HepG2 (cell line): ENCODE measurements around the gene GRK5. TPM values are rescaled to one million over a fixed set of nuclear protein-coding genes. Genes with fewer than 3 reads are reported as not detected.
A peak's percentile ranks its signal among the peaks of the same experiment; 100 is the strongest.

Experiments
- ATAC-seq: fragments of 200-7000 bp; cut with Tn5 transposase; 3 replicates; pipeline ENCODE4 v1.9.1; 2020; ENCODE audit warnings: mild to moderate bottlenecking, moderate library complexity
- BruUV-seq: library from RNA; stranded (reverse); fragments of 400-500 nt; replicated peaks from 2 replicates; lab custom pipeline; 2021; lab: Mats Ljungman, UMichigan
- CTCF ChIA-PET: fragments of 300-600 bp; formaldehyde crosslinking; extraction: SDS; loops from one replicate; lab custom pipeline; 2021; ENCODE audit warnings: low total read pairs, inconsistent platforms, low intra/inter-chr PET ratio; lab: Yijun Ruan, JAX
- POLR2A ChIA-PET: fragments of 350-600 bp; sonication (Branson Sonifier 250); formaldehyde crosslinking; loops from one replicate; lab custom pipeline; 2020; ENCODE audit warnings: antibody characterized with exemption, inconsistent platforms; lab: Yijun Ruan, JAX
- DNase-seq: peaks from one replicate; pipeline ENCODE4 v3.0.0-alpha.2; 2015; ENCODE audit warnings: low spot score
- FAIRE-seq: peaks from 3 replicates; lab custom pipeline; 2011; peaks lifted over from hg19 to GRCh38; lab: Jason Lieb, UNC
- H2AFZ ChIP-seq: one replicate; pipeline ENCODE4 v1.6.1; 2011; ENCODE audit warnings: low read length, inconsistent platforms
- H3K27ac ChIP-seq: fragments of 300-600 bp; 3 replicates; pipeline ENCODE4 v1.8.0; 2011; ENCODE audit warnings: mixed run types, mild to moderate bottlenecking, mixed read lengths, low read length, inconsistent platforms; ENCODE audit not compliant: insufficient read depth; ENCODE audit errors: extremely low read length
- H3K27me3 ChIP-seq, 2 experiments: fragments of 200-600 bp in 1 of 2; 2 replicates in 1 of 2; 3 replicates in 1 of 2; pipeline versions ENCODE4 v1.6.0 to v1.8.0; 2011; ENCODE audit warnings: low read length in 2 of 2, mild to moderate bottlenecking in 2 of 2, moderate library complexity in 2 of 2, inconsistent platforms in 1 of 2; ENCODE audit not compliant: insufficient read depth in 2 of 2, control insufficient read depth in 1 of 2
- H3K36me3 ChIP-seq, 2 experiments: fragments of 200-600 bp in 1 of 2; replicated peaks in 1 of 2; 2 replicates in 1 of 2; 3 replicates in 1 of 2; pipeline versions ENCODE4 v1.5.1 to v1.8.0; 2011; ENCODE audit warnings: low read length in 2 of 2, inconsistent platforms in 1 of 2; ENCODE audit not compliant: insufficient read depth in 2 of 2, control insufficient read depth in 1 of 2
- H3K4me1 ChIP-seq: 2 replicates; pipeline ENCODE4 v1.5.1; 2012; ENCODE audit warnings: low read length, inconsistent platforms; ENCODE audit not compliant: insufficient read depth
- H3K4me2 ChIP-seq: 2 replicates; pipeline ENCODE4 v1.6.0; 2011; ENCODE audit warnings: low read depth, low read length, inconsistent platforms
- H3K4me3 ChIP-seq, 3 experiments: fragments of 200-600 bp in 1 of 3; sonication (generic), shearing (Covaris generic) in 1 of 3; replicated peaks in 1 of 3; 2 replicates each; pipeline ENCODE4 v1.5.1; 2011 to 2016; ENCODE audit warnings: low read length in 3 of 3, inconsistent platforms in 2 of 3, low read depth in 2 of 3, mild to moderate bottlenecking in 2 of 3, control low read depth in 1 of 3, mixed read lengths in 1 of 3; ENCODE audit not compliant: insufficient read depth in 1 of 3
- H3K79me2 ChIP-seq: one replicate; pipeline ENCODE4 v1.6.1; 2011; ENCODE audit warnings: low read length, inconsistent platforms; ENCODE audit not compliant: insufficient read depth
- H3K9ac ChIP-seq: 2 replicates; pipeline ENCODE4 v1.6.0; 2011; ENCODE audit warnings: mild to moderate bottlenecking, low read depth, low read length, inconsistent platforms; ENCODE audit not compliant: insufficient read depth
- H3K9me3 ChIP-seq: 2 replicates; pipeline ENCODE4 v1.5.1; 2012; ENCODE audit warnings: mild to moderate bottlenecking, low read length
- H4K20me1 ChIP-seq: 2 replicates; pipeline ENCODE4 v1.6.0; 2011; ENCODE audit warnings: inconsistent platforms, mild to moderate bottlenecking, low read length, moderate library complexity; ENCODE audit not compliant: insufficient read depth
- AGO1 ChIP-seq: fragments of 200-400 bp; formaldehyde crosslinking; IDR thresholded peaks from 2 replicates; pipeline ENCODE4 v1.6.1; 2017; ENCODE audit warnings: mild to moderate bottlenecking, low read depth, low read length, moderate library complexity; ENCODE audit not compliant: poor library complexity, severe bottlenecking
- AKAP8 ChIP-seq: sonication (generic); formaldehyde crosslinking; IDR thresholded peaks from 2 replicates; pipeline ENCODE4 v1.5.1; 2020; ENCODE audit warnings: mild to moderate bottlenecking, missing genetic modification reagents
- HMGA1 ChIP-seq: sonication (generic); formaldehyde crosslinking; conservative IDR thresholded peaks from 2 replicates; pipeline ENCODE4 v1.4.0; 2020; ENCODE audit warnings: missing genetic modification reagents
- HNF4G ChIP-seq, 2 experiments: sonication (generic) in 1 of 2; formaldehyde crosslinking in 1 of 2; IDR thresholded peaks; 2 replicates each; pipeline versions ENCODE4 v1.4.0 to v1.6.1; 2011 to 2020; ENCODE audit warnings: borderline replicate concordance in 2 of 2, low read depth in 2 of 2, mild to moderate bottlenecking in 2 of 2, low read length in 1 of 2, missing genetic modification reagents in 1 of 2, moderate library complexity in 1 of 2
- RAD21 ChIP-seq: fragments of 450-650 bp; formaldehyde crosslinking; IDR thresholded peaks from 2 replicates; pipeline ENCODE4 v1.5.0; 2020; ENCODE audit warnings: mild to moderate bottlenecking
- ZBTB21 ChIP-seq: sonication (generic); formaldehyde crosslinking; IDR thresholded peaks from 2 replicates; pipeline ENCODE4 v1.4.0; 2020; ENCODE audit warnings: missing genetic modification reagents
- ZC3H4 ChIP-seq: sonication (generic); formaldehyde crosslinking; IDR thresholded peaks from 2 replicates; pipeline ENCODE4 v1.4.0; 2020; ENCODE audit warnings: missing genetic modification reagents, borderline replicate concordance
- ZNF207 ChIP-seq: fragments of 450-650 bp; IDR thresholded peaks from 2 replicates; pipeline ENCODE4 v1.6.1; 2016; ENCODE audit warnings: antibody characterized with exemption, borderline replicate concordance
- ZNF234 ChIP-seq: sonication (generic); formaldehyde crosslinking; conservative IDR thresholded peaks from 2 replicates; pipeline ENCODE4 v1.5.1; 2020; ENCODE audit warnings: mild to moderate bottlenecking, missing genetic modification reagents
- ZNF263 ChIP-seq: sonication (generic); formaldehyde crosslinking; IDR thresholded peaks from 2 replicates; pipeline ENCODE4 v1.4.0; 2020; ENCODE audit warnings: missing genetic modification reagents
- ZNF296 ChIP-seq: sonication (generic); formaldehyde crosslinking; conservative IDR thresholded peaks from 2 replicates; pipeline ENCODE4 v1.5.0; 2020; ENCODE audit warnings: mild to moderate bottlenecking, missing genetic modification reagents
- ZNF777 ChIP-seq: sonication (generic); formaldehyde crosslinking; IDR thresholded peaks from 2 replicates; pipeline ENCODE4 v1.4.0; 2020; ENCODE audit warnings: missing genetic modification reagents
- ZSCAN21 ChIP-seq: sonication (generic); formaldehyde crosslinking; IDR thresholded peaks from 2 replicates; pipeline ENCODE4 v1.8.0; 2022; ENCODE audit warnings: mild to moderate bottlenecking, missing genetic modification reagents, moderate library complexity, borderline replicate concordance
- WGBS: methylation state at CpG from one replicate; pipeline ENCODE4 v1.1.6; 2017; ENCODE audit warnings: low lambda C conversion rate; 5-methylcytosine and 5-hydroxymethylcytosine counted together
- in situ Hi-C: cut with HindIII; loops from 2 replicates; pipeline ENCODE4 v1.10.0; 2017; ENCODE audit warnings: low pct_unique_long_range_greater_than_20kb; ENCODE audit not compliant: extremely low pct_ligation_motif_present
- intact Hi-C: fragments of 100-400 bp; cut with micrococcal nuclease; formaldehyde crosslinking; loops from one replicate; pipeline ENCODE4 v1.10.0; 2022; ENCODE audit not compliant: unreplicated experiment
- polyA plus RNA-seq, 8 experiments: library from polyadenylated mRNA; depleted of rRNA in 3 of 8; stranded (reverse) in 7 of 8; unstranded in 1 of 8; fragments of >200 nt; fragmentation: Illumina TruSeq in 4 of 8; extraction: Trizol in 4 of 8; gene quantifications; 2 replicates each; pipeline versions ENCODE4 v1.2.1 to v1.2.3, GENCODE V29; 2011 to 2016; ENCODE audit warnings: low read depth in 4 of 8, missing spikeins in 1 of 8, mixed read lengths in 1 of 8; ENCODE audit not compliant: insufficient read depth in 1 of 8
- total RNA-seq, 5 experiments: library from RNA; depleted of rRNA; stranded (reverse); fragments of >200 nt; fragmentation: Illumina TruSeq; extraction: Trizol; gene quantifications; 2 replicates each; pipeline ENCODE4 v1.2.3, GENCODE V29; 2016; ENCODE audit warnings: low read depth in 1 of 5
- TF ChIP-seq, protein P1 (sequence below): sonication (generic); formaldehyde crosslinking; IDR thresholded peaks from 2 replicates; pipeline ENCODE4 v1.4.0; 2020; ENCODE audit warnings: mild to moderate bottlenecking, missing genetic modification reagents
- TF ChIP-seq, protein P2 (sequence below), 2 experiments: sonication (generic) in 1 of 2; formaldehyde crosslinking in 1 of 2; IDR thresholded peaks; 2 replicates each; pipeline versions ENCODE4 v1.4.0 to v1.6.1; 2016 to 2020; ENCODE audit warnings: borderline replicate concordance in 1 of 2, low read depth in 1 of 2, mild to moderate bottlenecking in 1 of 2, missing genetic modification reagents in 1 of 2
- TF ChIP-seq, protein P3 (sequence below): sonication (generic); formaldehyde crosslinking; IDR thresholded peaks from 2 replicates; pipeline ENCODE4 v1.8.1; 2023; ENCODE audit warnings: missing genetic modification reagents, mild to moderate bottlenecking, borderline replicate concordance

GRK5 gene
- total and polyA plus RNA-seq, 2 of the 13 experiments (the other 11 are each of a cell fraction or from before 2014, with no cell fraction given) = 10.4 to 12.6 TPM

DNA sequence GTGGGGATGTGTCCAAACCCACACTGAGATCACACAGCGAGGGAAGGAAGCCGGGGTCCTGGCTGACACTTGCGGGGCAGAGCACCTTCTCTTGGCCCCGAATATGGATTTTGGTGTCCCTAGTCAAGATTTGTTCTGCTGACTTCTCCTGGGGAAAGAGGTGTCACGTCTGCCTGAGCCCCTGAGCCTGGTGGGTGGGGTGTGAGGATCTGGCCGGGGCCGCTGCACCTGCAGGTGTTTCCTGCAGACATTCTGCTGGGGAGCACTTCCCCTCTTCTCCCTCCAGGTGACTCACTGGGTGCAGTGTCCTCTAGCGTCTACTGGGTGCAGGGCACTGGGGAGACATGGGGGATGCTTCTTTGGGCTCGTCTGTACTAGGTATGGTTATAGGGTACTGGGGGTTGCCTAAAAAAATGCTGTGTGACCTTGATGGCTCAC lies 99.2 kb downstream of the GRK5 start:
- intact Hi-C loops = no loop called here
- Histone ChIP-seq H2AFZ (no peak overlapping the region), H3K4me3 (no peak overlapping the region), H3K9me3 (no peaks in the 10 kb centered on the region), H3K27me3 (no peaks in the 10 kb centered on the region), H3K9ac (no peak overlapping the region), H3K4me2 (no peak overlapping the region), H3K27ac (no peak overlapping the region), H3K4me1 (peaks cover 54% of the 10 kb centered on the region), H4K20me1 (no peaks in the 10 kb centered on the region), H3K79me2 (peaks cover 7% of the 10 kb centered on the region), H3K36me3 (no peaks in the 10 kb centered on the region)
- ChIA-PET POLR2A (interaction anchor here (1.6 kb wide), 1 partner anchor 35 kb away, joined by 3 read pairs; no protein-coding TSS in a partner anchor), CTCF (no interaction called here)
- BruUV-seq = no TSS peak
- 95% methylated on average over 6 of the region's 9 CpGs for WGBS
- DNase-seq (no peak), ATAC-seq (no peak; the same call in 2 of the 3 replicates), FAIRE-seq (no peak)
- in situ Hi-C loops = no loop called here
- TF ChIP-seq AGO1 (no peak), ZC3H4 (CRISPR knock-in tag) (no peak), ZNF263 (CRISPR knock-in tag) (peak; percentile 82), ZSCAN21 (CRISPR knock-in tag) (no peak), RAD21 (CRISPR knock-in tag) (no peak), AKAP8 (CRISPR knock-in tag) (no peak), HNF4G (IDR thresholded peaks at IDR 0.05; ENCODE audit: borderline replicate concordance, low read depth, low read length) (no peak), HNF4G (CRISPR knock-in tag; IDR thresholded peaks at IDR 0.05; ENCODE audit: borderline replicate concordance, low read depth) (no peak), HMGA1 (CRISPR knock-in tag) (no peak), ZNF234 (no peak), ZNF296 (no peak), ZNF777 (CRISPR knock-in tag) (no peak), ZNF207 (no peak), ZBTB21 (CRISPR knock-in tag) (no peak)
- TF ChIP-seq, protein P1, sequence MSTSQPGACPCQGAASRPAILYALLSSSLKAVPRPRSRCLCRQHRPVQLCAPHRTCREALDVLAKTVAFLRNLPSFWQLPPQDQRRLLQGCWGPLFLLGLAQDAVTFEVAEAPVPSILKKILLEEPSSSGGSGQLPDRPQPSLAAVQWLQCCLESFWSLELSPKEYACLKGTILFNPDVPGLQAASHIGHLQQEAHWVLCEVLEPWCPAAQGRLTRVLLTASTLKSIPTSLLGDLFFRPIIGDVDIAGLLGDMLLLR (CRISPR knock-in tag) = no peak
- TF ChIP-seq, protein P2, sequence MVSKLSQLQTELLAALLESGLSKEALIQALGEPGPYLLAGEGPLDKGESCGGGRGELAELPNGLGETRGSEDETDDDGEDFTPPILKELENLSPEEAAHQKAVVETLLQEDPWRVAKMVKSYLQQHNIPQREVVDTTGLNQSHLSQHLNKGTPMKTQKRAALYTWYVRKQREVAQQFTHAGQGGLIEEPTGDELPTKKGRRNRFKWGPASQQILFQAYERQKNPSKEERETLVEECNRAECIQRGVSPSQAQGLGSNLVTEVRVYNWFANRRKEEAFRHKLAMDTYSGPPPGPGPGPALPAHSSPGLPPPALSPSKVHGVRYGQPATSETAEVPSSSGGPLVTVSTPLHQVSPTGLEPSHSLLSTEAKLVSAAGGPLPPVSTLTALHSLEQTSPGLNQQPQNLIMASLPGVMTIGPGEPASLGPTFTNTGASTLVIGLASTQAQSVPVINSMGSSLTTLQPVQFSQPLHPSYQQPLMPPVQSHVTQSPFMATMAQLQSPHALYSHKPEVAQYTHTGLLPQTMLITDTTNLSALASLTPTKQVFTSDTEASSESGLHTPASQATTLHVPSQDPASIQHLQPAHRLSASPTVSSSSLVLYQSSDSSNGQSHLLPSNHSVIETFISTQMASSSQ (IDR thresholded peaks at IDR 0.05; ENCODE audit: low read depth) = no peak
- TF ChIP-seq, protein P2 (CRISPR knock-in tag; IDR thresholded peaks at IDR 0.05; ENCODE audit: borderline replicate concordance) = no peak
- TF ChIP-seq, protein P3, sequence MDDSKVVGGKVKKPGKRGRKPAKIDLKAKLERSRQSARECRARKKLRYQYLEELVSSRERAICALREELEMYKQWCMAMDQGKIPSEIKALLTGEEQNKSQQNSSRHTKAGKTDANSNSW (CRISPR knock-in tag) = no peak
